Coronary artery (tissue), 2 donors: ENCODE results near the gene TMEM40.

Experiments
- DNase-seq: peaks from one replicate; pipeline ENCODE4 v3.0.0-alpha.2; 2017; ENCODE audit warnings: low spot score
- H3K27ac ChIP-seq, 2 donors: fragments of 200-600 bp; sonication (generic); one replicate each; pipeline ENCODE4 v1.5.1; 2016 to 2019
- H3K4me3 ChIP-seq: fragments of 200-600 bp; sonication (generic); 2 replicates; pipeline ENCODE4 v1.5.1; 2016; ENCODE audit warnings: mild to moderate bottlenecking, moderate library complexity
- CTCF ChIP-seq: fragments of 200-600 bp; sonication (generic); IDR thresholded peaks from one replicate; pipeline ENCODE4 v1.5.1; 2019; ENCODE audit warnings: antibody characterized with exemption

The TMEM40 gene

DNA sequence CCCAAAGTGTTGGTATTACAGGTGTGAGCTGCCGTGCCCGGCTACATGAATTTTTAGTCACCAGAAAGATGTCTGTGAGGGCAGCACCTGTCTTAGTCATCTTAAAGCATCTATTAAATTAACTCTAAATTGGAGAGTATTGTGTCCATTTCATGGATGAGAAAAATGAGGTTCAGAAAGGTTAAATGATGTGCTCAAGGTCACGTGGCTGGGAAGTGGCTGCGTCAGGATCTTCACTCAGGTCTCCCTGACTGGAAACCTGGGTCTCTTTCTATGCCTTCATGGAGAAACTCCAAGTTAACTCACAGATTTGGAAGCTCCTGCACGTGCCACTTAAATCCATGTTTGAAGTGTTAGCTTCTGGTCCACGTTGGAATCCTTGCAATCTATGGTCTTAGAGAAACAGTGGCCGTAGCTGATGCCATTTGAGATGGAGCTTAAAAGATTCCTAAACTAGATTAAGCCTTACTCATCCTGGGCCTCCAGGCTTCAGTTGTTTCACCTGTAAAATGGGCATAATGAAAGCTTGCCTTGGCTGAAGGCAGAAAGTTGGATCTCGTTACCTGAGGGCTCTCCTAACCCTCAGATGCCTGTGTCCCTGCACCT lies 5.2 kb upstream of the TMEM40 start:
- TF ChIP-seq CTCF: no peak
- H3K4me3 ChIP-seq: no peak overlapping the region
- H3K27ac ChIP-seq: no peak overlapping the region
- DNase-seq: no peak

DNA sequence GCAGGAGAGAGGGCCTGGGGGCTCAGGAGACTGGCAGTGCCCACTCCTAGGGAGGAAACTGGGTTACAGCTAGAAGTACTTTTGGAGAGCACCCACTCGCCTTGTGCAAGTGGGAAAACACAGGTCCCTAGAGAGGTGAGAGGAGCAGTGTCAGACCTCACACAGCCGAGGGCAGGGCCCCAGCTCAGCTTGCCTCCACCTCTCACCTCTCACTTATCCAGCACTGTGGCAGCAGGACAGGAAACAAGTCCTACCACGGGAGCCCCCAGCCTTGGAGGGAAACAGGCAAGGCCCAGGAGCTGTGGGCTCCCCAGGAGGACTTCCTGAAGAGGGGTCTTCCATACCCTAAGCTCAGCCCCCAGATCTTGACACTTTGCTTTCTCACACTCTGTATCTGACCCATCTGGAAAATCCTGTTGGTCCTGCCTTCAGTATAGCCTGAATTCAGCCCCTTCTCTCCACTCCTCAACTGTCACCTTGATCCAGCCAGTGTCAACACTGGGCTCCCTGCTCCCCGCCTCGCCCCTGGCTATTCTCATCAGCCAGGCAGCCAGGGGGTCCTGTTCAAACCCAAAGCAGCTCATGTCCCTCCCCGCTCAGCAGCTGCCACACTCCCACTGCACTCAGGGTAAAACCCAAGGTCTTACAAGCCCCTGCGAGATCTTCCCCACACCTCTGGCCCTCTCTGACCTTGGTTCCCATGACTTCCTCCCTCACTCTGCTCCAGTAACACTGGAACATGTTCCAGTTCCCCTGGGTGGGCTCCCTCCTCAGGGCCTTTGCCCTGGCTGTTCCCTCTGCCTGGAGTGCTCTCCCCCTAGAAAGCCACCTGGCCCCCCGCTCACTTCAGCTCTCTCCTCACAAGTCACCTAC lies 870 bp upstream of the TMEM40 start:
- TF ChIP-seq CTCF: no peak
- DNase-seq: no peak
- no peak overlapping the region for H3K4me3 ChIP-seq

GRCh38 chr3:12758025-12758781 lies 856 bp downstream of the TMEM40 start:
- Histone ChIP-seq H3K27ac (peak overlapping the region; percentile 69 to 71), H3K4me3 (peak overlapping the region; percentile 27)
- no peak for DNase-seq
- TF ChIP-seq CTCF: no peak

More for the DNA sequence above, 870 bp upstream of the TMEM40 start:
- H3K27ac ChIP-seq: no peak overlapping the region

GRCh38 chr3:12756635-12757034 lies 2.4 kb downstream of the TMEM40 start:
- no peak for TF ChIP-seq CTCF
- no peak overlapping the region for H3K27ac ChIP-seq
- no peak overlapping the region for H3K4me3 ChIP-seq
- no peak for DNase-seq

DNA sequence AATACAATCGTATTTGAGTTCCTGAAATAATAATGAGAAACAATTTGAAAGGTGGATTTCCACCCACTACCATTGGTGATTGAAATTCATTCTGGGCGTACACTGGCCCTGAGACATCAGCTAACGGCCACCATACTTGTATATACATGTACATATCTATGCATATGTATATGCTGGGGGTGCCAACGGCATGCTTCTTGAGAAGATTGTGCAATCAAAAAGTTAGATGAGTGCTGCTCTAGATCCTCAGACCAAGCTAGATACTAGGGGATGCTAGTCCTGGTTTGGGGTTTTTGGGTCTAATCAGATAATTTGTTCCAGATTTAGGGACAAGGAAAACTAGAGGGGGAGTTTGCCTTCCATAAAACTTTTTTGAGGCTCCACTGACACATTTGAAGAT lies 2.9 kb downstream of the TMEM40 start:
- no peak for DNase-seq
- no peak for TF ChIP-seq CTCF
- Histone ChIP-seq H3K4me3 (no peak overlapping the region), H3K27ac (no peak overlapping the region)

GRCh38 chr3:12755754-12756153 lies 3.3 kb downstream of the TMEM40 start:
- Histone ChIP-seq H3K4me3 (no peak overlapping the region), H3K27ac (no peak overlapping the region)
- DNase-seq: no peak
- TF ChIP-seq CTCF: no peak
